Urinary bladder (tissue), 4 donors: ENCODE results near the gene S1PR3. TPM values are rescaled to one million over a fixed set of nuclear protein-coding genes. Genes with fewer than 3 reads are reported as not detected.
A peak's percentile ranks its signal among the peaks of the same experiment; 100 is the strongest.

Experiments
- DNase-seq: peaks from one replicate; pipeline ENCODE4 v3.0.0-alpha.2; 2015; ENCODE audit errors: extremely low spot score
- H3K27ac ChIP-seq: one replicate; pipeline ENCODE4 v1.5.1; 2013; ENCODE audit warnings: low read depth, mild to moderate bottlenecking, moderate library complexity
- H3K36me3 ChIP-seq: one replicate; pipeline ENCODE4 v1.6.1; 2013; ENCODE audit warnings: mild to moderate bottlenecking, moderate library complexity; ENCODE audit not compliant: insufficient read depth
- H3K4me1 ChIP-seq: one replicate; pipeline ENCODE4 v1.6.1; 2013; ENCODE audit warnings: mild to moderate bottlenecking, moderate library complexity; ENCODE audit not compliant: insufficient read depth
- H3K4me3 ChIP-seq: one replicate; pipeline ENCODE4 v1.5.1; 2013; ENCODE audit warnings: low read depth, low read length
- WGBS: extraction: QIAGEN DNeasy Blood & Tissue Kit; methylation state at CpG from one replicate; pipeline ENCODE4 v1.1.7; 2013; 5-methylcytosine and 5-hydroxymethylcytosine counted together
- polyA plus RNA-seq: library from polyadenylated mRNA; stranded (reverse); fragments of 200-250 nt; gene quantifications from one replicate; pipeline ENCODE4 v1.2.3, GENCODE V29; 2013
- total RNA-seq: library from RNA; depleted of rRNA; stranded (reverse); fragments of >200 nt; gene quantifications from one replicate; pipeline ENCODE4 v1.2.3, GENCODE V29; 2014
- donor health status: healthy with polysubstance abuse.
- donor health status: healthy.

The S1PR3 gene
- total and polyA plus RNA-seq, 2 donors, result 47.4 to 47.8 TPM

- 26% methylated on average over 52 of the region's 52 CpGs for WGBS
- H3K36me3 ChIP-seq, result no peaks in the 10 kb centered on the region
- no peak overlapping the region for H3K4me3 ChIP-seq
- H3K27ac ChIP-seq, result no peak overlapping the region
- peak; percentile 87 for DNase-seq
- H3K4me1 ChIP-seq, result no peaks in the 10 kb centered on the region
Measured at GRCh38 chr9:89000973-89001916, 10.0 kb downstream of the S1PR3 start.

- Histone ChIP-seq H3K4me1 (no peaks in the 10 kb centered on the region), H3K36me3 (no peaks in the 10 kb centered on the region), H3K4me3 (no peak overlapping the region), H3K27ac (no peak overlapping the region)
- WGBS, result 91% methylated on average over 27 of the region's 27 CpGs
- DNase-seq, result no peak
Measured at GRCh38 chr9:89001917-89002540, 10.8 kb downstream of the S1PR3 start.

- Histone ChIP-seq H3K27ac (no peak overlapping the region), H3K4me1 (no peaks in the 10 kb centered on the region), H3K36me3 (no peaks in the 10 kb centered on the region), H3K4me3 (no peak overlapping the region)
- no peak for DNase-seq
- 83% methylated on average over 6 of the region's 6 CpGs for WGBS
Measured at GRCh38 chr9:89002987-89003386, 11.7 kb downstream of the S1PR3 start.

GRCh38 chr9:89005323-89005722 lies 14.1 kb downstream of the S1PR3 start:
- no peak overlapping the region for H3K27ac ChIP-seq
- no peaks in the 10 kb centered on the region for H3K4me1 ChIP-seq
- H3K4me3 ChIP-seq, result no peak overlapping the region
- no peaks in the 10 kb centered on the region for H3K36me3 ChIP-seq
- DNase-seq, result no peak
- WGBS, result 87% methylated on average over 9 of the region's 9 CpGs

- H3K27ac ChIP-seq, result no peak overlapping the region
- H3K4me1 ChIP-seq, result no peaks in the 10 kb centered on the region
Measured at GRCh38 chr9:89006267-89006666, 15.0 kb downstream of the S1PR3 start.

GRCh38 chr9:89006996-89007967 lies 16.0 kb downstream of the S1PR3 start:
- Histone ChIP-seq H3K27ac (no peak overlapping the region), H3K4me3 (no peak overlapping the region), H3K36me3 (no peaks in the 10 kb centered on the region), H3K4me1 (no peaks in the 10 kb centered on the region)
- WGBS, result 75% methylated on average over 9 of the region's 9 CpGs
- no peak for DNase-seq

More at GRCh38 chr9:89006267-89006666, 15.0 kb downstream of the S1PR3 start:
- 17% methylated on average over 2 of the region's 2 CpGs for WGBS
- no peaks in the 10 kb centered on the region for H3K36me3 ChIP-seq
- no peak overlapping the region for H3K4me3 ChIP-seq
- no peak for DNase-seq

- DNase-seq, result no peak
- no peak overlapping the region for H3K27ac ChIP-seq
- WGBS, result 81% methylated on average over 9 of the region's 9 CpGs
- no peaks in the 10 kb centered on the region for H3K36me3 ChIP-seq
- H3K4me3 ChIP-seq, result no peak overlapping the region
- H3K4me1 ChIP-seq, result no peaks in the 10 kb centered on the region
Measured at GRCh38 chr9:89008055-89008743, 16.9 kb downstream of the S1PR3 start.

GRCh38 chr9:89008744-89009545 lies 17.7 kb downstream of the S1PR3 start:
- Histone ChIP-seq H3K36me3 (no peaks in the 10 kb centered on the region), H3K4me3 (no peak overlapping the region), H3K27ac (no peak overlapping the region), H3K4me1 (no peaks in the 10 kb centered on the region)
- 79% methylated on average over 12 of the region's 12 CpGs for WGBS
- DNase-seq, result no peak

GRCh38 chr9:89009546-89009840 lies 18.2 kb downstream of the S1PR3 start:
- 94% methylated on average over 9 of the region's 9 CpGs for WGBS
- H3K4me3 ChIP-seq, result no peak overlapping the region
- H3K4me1 ChIP-seq, result no peaks in the 10 kb centered on the region
- no peaks in the 10 kb centered on the region for H3K36me3 ChIP-seq
- H3K27ac ChIP-seq, result no peak overlapping the region
- DNase-seq, result no peak

- Histone ChIP-seq H3K36me3 (no peaks in the 10 kb centered on the region), H3K4me1 (no peaks in the 10 kb centered on the region), H3K4me3 (no peak overlapping the region), H3K27ac (no peak overlapping the region)
- no peak for DNase-seq
- 83% methylated on average over 10 of the region's 10 CpGs for WGBS
Measured at GRCh38 chr9:89010056-89010455, 18.8 kb downstream of the S1PR3 start.

- no peaks in the 10 kb centered on the region for H3K36me3 ChIP-seq
- no peaks in the 10 kb centered on the region for H3K4me1 ChIP-seq
- no peak overlapping the region for H3K27ac ChIP-seq
- no peak for DNase-seq
- H3K4me3 ChIP-seq, result no peak overlapping the region
- WGBS, result 80% methylated on average over 6 of the region's 6 CpGs
Measured at GRCh38 chr9:89010526-89011111, 19.4 kb downstream of the S1PR3 start.

GRCh38 chr9:89011683-89012082 lies 20.4 kb downstream of the S1PR3 start:
- no peak overlapping the region for H3K27ac ChIP-seq
- H3K4me1 ChIP-seq, result no peaks in the 10 kb centered on the region
- no peak for DNase-seq
- WGBS, result 92% methylated on average over 2 of the region's 2 CpGs
- no peaks in the 10 kb centered on the region for H3K36me3 ChIP-seq
- no peak overlapping the region for H3K4me3 ChIP-seq
